TTC549 (cell line): ENCODE measurements around the gene SGCD.

Experiments
- FAIRE-seq: peaks from 2 replicates; lab custom pipeline; 2012; peaks lifted over from hg19 to GRCh38; lab: Jason Lieb, UNC

The SGCD gene

DNA sequence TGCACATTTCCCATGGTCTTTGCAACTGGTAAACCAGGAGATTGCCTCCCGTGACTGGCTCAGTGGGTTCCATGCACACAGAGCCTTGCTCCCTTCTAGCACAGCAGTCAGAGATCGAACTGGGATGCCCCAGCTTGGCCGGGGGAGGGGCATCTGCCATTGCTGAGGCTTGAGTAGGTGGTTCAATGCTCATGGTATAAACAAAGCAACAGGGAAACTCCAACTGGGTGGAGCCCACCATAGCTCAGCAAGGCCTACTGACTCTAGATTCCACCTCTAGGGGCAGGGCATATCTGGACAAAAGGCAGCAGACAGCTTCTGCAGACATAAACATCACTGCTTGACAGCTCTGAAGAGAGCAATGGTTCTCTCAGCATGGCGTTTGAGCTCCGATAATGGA is 456.1 kb downstream of the SGCD start:
- FAIRE-seq, result no peak

- no peak for FAIRE-seq
Measured at GRCh38 chr5:156794687-156795086, 467.7 kb downstream of the SGCD start.

- FAIRE-seq, result no peak
Measured at GRCh38 chr5:156798201-156798600, 471.2 kb downstream of the SGCD start.

GRCh38 chr5:156799171-156799570 is 472.2 kb downstream of the SGCD start:
- no peak for FAIRE-seq

- FAIRE-seq, result no peak
Measured at GRCh38 chr5:156800929-156801328, 474.0 kb downstream of the SGCD start.

DNA sequence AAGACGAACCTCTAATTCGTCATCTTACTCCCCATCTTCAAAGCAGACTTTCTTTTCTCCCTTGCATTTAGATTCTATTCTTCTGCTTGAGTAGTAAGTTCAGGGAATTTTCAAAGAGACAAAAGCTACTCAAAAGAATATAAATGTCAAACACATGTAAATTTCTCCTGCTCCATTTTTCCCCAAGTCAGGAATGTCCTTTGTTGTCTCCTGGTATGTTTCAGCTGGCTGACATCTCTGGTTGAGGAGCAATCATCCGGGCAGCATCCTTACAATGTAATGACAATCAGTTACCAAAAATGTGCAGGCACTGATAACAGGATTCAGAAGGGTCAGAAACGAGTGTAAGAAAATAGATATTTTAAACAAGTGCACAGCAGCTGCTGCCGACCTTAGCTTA is 475.5 kb downstream of the SGCD start:
- no peak for FAIRE-seq

GRCh38 chr5:156803404-156803803 is 476.4 kb downstream of the SGCD start:
- FAIRE-seq, result no peak

DNA sequence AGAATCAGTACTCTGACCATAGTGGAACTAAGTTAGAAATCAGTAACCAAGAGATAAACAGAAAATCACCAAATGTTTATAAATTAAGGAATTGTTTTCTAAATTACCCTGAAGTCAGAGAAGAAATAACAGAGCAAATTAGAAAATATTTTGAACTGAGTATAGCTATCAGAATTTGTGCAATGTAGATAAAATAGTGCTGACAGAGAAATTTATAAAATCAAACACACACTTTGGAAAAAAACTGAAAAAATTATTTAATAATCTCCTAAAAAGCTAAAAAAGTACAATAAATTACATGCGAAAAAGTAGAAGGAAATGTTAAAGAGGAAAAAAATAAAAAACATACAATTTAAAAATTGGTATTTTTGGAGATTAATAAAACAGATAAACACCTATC is 486.0 kb downstream of the SGCD start:
- FAIRE-seq, result no peak

GRCh38 chr5:156815988-156816599 is 489.1 kb downstream of the SGCD start:
- FAIRE-seq, result no peak
